T follicular helper cell (primary cell): Measurements from ENCODE around the gene MDC1.

Source experiments
- DNase-seq: peaks from one replicate; pipeline ENCODE4 v3.0.0-alpha.2; 2020; ENCODE audit warnings: low read depth

The MDC1 gene

DNA sequence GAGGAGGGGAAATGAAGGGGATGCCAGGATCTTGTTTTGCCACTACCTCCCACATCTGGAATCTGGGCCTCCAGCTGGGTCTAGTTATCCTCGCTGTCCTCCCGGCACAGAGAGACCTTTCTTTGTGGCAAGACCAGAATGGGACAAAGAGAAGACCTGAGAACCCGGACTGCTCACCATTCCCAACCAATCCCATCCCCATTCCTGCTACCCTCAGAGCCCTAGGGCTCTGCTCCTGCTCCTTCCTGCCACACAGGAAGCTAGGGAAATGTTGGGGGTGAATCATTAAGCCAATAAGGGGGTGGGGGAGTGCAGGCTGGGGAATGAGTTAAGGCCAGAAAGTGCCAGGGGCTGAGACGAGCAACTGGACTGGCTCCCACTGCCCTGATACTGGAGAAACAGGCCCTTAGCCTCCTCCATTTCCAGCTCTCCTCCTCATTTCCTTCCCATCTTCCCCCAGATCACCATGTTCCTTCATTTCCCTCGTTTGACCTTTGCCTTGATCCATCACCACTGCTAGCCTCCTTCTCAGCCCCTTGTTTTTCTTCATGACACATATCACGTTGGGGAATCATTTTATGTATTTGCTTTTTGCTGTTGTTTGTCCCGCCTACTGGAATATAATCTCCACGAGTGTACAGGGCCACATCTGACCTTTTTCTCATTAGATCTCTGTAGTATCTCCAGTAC is 31.9 kb upstream of the MDC1 start:
- no peak for DNase-seq

DNA sequence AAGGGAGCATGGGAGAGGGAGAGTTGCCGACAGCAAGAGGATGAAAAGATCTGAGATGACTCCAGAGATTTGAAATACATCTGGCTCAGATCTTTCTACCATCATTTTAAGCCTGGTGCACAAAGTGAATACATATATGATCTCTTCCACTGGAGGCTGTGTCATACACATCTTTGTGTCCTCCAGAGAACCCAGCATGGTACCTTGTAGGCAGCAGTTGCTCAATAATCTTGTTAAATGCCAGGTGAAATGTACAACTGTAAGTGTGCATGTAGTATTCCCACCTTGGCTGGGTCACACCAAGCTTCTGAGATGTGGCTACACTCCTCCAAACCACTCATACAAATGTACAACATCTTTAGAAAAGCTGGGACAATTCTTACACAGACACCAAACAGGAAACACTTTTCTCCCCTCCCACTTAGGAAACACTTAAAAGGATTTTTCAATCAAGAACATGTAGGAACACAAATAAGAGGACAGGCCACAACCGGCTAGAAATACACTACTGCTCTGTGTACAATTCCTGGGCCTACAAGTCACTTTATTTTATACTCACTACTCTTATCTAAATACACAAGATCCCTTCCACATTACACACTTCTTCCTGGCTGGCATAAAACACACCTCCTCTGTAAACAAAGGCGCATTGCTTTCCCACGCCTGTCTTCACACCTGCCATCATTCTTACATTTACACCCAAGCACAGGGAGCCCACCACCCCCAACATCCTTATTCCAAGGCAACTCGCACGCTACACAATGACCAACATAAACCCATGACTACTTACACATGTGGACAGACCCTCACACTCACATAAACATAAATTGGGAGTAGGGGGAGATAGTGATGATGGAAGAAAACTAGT is 31.1 kb upstream of the MDC1 start:
- no peak for DNase-seq

DNA sequence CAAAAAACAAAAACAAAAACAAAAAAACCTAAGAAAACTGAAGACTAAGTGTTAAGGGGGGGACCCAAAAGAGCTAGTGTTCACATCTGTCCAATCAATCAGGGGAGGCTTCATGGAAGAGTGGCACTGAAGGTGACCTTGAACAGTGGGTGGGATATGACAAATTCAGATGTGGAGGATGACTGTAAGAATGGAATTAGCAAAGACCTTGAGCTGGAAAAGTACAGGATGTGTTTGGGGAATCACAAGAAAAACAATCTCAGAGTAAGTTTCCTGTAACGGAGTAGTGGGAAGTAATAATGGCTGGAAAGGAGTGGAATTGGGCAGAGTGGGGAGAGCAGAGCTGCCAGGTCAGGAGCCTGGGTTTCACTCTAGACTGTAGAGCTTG is 30.2 kb upstream of the MDC1 start:
- DNase-seq: no peak

DNA sequence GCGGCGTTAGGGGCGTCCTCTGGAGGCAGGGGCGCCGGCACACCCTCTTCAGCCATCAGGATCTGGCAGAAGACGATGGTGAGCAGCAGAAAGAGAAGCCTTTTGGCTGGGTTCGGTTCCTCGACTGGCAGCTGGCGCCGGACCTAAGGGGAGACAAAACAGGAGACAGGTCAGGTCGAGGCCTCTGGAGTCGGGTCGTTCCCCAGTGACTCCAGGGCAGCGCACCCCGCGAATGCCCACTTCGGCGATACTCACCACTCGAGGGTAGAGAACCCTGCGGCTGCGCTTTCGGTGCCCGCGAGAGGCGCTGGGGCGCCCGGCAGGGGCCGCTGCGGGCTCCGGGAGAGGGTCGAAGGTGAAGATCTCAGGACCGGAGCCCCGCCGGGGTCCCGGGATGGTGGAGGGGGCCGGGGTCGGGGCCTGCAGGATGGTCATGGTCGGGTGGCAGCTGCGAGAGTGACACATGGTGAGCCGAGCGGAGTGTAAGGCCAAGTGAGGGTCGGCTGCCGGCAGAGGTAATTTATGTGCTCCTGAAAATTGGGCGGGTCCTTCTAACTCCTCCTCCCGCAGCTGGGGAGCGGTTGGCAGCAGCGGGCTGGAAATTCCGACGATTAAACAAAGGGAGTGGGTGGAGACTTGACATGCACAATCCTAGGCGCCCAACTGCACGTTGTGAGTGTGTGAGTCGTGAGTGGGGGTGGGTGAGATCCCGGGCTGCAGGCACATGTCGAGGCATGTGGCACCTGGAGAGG is 27.1 kb upstream of the MDC1 start, which contains the start of gene IER3:
Gene IER3 (minus strand): TSS at position 494 of the 752 bp plus-strand sequence. CDS start 29 bp downstream, at position 465.
- DNase-seq: peak; percentile 47

GRCh38 chr6:30743099-30744053 is 26.3 kb upstream of the MDC1 start:
- no peak for DNase-seq

DNA sequence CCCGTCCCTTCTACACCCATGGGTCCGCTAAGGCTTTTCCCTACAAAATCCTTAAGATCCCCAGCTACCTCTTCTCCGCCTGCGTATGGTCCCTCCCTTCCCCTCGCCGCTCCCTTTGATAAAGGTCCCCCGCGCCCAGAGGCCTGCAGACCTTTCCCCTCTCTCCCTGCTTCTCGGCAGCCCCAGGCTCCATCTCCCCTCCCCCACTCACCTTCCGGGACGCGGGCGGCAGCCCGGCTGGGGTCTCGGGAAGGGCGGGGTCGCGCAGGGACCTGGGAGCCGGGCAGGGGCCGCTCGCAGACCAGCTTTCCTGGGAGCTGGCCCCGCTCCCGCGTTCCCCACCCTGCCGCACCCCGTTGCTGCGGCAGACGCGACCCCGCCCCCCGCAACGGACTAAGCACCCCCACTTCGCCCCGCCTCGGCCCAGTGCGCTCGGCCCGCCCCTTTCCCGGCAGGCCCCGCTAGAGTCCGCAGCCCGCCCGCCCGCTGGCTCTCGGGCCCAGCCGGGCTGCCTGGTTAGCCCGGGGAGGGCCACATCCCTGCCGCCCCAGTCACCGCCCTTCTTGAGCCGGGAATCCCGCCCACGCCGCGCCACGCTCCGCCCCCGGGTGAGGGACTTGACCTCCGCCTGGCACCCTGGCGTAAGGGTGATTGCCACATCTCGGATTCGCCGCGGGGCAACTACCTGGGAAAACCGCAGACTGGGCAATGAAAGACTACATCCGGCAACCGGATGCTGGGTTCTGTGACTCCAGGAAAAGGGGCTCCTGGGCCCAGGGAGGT is 25.4 kb upstream of the MDC1 start, which contains the start of gene FLOT1:
Gene FLOT1 (minus strand): TSS at position 372 of the 783 bp plus-strand sequence. CDS start 498 bp downstream, outside the sequence.
- DNase-seq: peak; percentile 60

DNA sequence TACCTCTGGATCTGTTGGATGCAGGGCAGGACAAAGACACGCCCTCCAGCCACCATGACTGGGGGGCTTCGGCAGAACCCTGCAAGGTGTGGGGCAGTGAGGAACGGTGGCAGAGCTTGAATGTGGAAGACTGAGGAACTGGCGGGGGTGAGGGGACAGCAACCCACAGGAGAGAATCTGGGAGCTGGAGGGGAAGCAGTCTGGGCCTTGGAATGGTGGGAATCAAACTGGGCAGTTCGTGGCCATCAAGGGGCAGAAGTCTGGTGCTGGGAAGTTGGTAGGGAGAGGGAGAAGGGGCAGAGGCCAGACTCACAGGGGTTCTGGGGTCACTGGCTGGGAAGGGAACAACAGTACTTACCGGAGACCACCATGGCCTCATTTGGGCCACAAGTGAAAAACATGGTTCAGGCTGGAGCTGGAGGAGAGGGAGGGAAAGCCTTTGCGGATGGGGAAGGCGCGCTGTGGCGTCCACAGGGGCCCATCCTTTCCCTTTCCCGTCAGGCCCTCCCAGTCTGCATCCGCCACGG is 24.8 kb upstream of the MDC1 start:
- DNase-seq: no peak

- DNase-seq: no peak
Measured at GRCh38 chr6:30741063-30741779, 24.1 kb upstream of the MDC1 start.

DNA sequence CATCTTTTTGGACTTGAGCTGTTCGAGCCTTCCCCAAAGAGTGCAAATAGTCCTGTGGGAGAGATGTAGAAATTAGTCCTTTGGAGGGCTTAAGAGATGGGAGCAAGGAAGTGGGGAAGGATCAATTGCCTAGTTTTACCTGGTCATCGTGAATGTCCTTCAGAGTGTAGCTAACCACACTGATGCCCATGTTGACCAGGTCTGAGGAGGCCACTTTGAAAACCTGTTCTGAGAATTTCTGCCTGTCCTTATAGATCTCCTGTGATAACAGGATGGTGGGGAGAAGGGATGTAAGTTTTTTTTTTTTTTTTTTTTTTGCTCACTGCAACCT is 23.4 kb upstream of the MDC1 start:
- DNase-seq: no peak

GRCh38 chr6:30738532-30738931 is 21.5 kb upstream of the MDC1 start:
- no peak for DNase-seq

DNA sequence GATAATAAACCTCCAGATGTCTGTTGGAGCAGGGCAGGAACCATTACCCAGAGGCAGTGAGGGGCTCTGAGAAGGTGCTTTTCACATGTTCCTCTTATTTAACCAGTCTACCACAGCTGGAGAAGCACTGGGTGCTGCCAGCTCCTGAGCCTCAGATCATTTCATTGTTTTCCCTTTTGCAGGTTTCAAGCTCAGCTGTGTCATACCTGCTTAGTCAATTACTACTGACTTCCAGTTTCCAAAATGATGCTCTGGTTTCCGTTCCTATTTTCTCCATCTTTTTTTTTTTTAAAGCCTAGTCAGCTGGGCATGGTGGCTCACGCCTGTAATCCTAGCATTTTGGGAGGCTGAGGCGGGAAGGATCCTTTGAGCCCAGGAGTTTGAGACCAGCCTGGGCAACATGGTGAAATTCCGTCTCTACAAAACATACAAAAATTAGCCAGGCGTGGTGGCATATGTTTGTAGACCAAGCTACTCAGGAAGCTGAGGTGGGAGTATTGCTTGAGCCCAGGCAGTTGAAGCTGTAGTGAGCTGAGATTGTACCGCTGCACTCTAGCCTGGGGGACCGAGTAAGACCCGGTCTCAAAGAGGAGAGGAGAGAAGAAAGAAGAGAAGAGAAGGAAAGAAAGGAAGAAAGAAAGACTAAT is 18.7 kb upstream of the MDC1 start:
- DNase-seq: no peak

DNA sequence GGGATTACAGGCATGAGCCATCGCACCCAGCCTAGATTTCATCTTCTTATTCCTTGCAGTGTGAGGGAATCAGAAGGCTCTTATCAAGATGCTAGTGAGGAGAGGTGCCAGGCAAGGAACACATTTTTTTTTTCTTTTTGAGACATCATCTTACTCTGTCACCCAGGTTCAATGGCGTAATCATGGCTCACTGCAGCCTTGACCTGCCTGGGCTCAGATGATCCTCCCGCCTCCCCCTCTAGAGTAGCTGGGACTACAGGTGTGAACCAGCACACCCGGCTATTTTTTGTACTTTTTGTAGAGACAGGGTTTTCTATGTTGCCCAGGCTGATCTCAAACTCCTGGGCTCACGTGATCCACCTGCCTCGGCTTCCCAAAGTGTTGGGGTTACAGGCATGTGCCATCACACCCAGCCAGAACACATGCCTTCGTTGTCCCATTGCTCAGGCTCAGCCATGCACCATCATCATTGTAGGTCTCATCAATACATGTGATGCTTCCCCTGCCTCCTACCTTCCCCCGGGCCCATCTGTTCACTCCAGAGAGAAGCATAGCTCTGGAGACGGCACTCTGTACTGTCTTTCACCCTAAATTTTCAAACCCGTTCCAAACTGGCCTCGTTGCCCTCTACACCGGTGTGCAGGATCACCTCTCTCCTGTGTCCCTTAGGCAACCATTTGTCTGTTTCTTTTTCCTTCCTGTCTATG is 15.3 kb upstream of the MDC1 start:
- no peak for DNase-seq

DNA sequence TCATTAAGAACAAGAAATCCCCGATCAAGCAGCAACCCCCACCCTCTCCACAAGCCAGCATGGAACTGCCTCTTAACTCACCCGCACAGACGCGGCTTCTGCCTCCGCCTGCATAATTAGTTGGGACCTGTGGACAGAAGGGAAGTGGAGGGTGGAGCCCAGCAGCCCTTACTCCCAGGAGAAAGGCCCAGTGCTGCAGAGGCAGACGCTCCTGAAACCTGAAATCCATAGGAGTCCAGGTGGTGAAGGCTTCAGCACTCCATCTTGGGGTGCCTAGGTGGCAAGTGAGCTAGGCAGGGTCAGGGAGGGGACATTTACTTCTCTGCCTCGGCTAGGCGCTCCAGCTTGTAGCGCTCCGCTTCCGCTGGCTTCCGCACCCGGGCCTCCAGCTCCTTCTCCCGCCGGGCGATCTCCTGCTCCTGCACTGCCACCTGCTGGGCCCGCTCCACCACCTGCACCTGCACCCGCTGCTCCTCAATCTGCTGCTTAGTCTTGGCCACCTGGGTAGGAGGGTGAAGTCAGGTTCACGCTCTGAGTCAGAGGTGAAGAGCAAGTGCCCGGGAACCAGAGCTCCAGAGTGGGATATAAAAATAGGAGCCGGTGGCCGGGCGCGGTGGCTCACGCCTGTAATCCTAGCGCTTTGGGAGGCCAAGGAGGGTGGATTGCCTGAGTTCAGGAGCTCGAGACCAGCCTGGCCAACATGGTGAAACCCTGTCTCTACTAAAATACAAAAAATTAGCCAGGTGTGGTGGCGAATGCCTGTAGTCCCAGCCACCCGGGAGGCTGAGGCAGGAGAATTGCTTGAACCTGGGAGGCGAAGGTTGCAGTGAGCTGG is 13.7 kb upstream of the MDC1 start:
- DNase-seq: peak; percentile 81

DNA sequence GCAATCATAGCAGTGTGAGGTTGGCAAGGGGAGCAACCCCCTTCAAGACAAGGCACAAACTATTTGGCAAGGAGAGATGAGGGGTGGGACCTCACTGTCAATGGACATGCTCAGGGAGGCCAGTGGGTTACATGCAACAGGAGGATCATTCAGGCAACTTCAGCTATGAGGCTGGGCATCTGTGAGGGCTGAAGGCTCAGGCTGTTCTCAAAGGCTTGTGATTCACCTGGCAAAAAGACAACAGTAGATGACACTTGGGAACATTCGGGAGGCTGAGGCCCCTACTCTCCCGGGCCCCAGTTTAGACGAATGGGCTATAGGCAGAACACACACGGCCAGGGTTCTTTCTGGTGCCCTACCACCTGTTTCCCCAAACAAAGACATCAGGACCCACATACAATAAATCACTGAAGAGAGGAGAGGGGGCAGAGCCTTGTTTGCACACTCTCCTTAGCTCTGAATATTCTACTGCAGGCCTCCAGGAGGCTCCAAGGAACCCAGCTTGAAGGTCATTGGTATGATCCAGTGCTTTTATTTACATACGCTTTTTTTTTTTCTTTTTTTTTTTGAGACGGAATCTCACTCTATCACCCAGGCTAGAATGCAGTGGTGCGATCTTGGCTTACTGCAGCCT is 11.0 kb upstream of the MDC1 start:
- no peak for DNase-seq

DNA sequence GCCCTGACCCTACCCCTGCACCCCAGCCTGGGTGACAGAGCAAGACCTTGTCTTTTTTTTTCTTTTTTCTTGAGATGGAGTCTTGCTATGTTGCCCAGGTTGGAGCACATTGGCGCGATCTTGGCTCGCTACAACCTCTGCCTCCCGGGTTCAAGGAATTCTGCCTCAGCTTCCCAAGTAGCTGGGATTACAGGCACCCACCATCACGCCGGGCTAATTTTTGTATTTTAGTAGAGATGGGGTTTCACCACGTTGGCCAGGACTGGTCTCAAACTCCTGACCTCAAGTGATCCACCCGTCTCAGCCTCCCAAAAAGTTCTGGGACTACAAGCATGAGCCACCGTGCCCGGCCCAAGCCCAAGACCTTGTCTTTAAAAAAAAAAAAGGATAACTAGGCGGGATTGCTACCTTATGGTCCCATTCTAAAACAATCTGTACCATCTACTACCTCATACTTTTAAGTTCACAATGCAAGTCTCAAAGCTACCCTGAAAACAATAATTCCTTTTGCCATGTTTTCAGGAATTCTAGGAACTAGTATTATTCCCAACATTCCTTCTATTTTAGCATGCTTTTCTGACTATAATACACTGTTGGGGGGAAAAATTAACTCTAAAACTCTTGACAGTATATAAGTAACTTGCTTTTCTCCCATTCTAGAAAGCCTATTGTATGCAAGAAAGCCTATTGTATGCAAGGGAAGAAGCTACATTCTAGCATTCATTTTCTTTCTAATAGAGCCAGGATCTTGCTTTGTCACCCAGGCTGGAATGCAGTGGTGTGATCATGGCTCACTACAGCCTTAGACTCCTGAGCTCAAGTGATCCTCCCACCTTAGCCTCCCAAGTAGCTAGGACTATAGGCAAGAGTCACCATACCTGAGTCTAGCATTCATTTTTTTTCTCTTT is 9.7 kb upstream of the MDC1 start:
- DNase-seq: no peak
